Trophoblast cell (in vitro differentiated cells and primary cell): ENCODE measurements around the gene RAB15.

Experiments
- DNase-seq, 2 donors: peaks; one replicate each; pipeline ENCODE4 v3.0.0-alpha.2; 2016
- H2AFZ ChIP-seq: 2 replicates; pipeline ENCODE4 v1.6.1; 2013; ENCODE audit warnings: low read length, moderate library complexity, mild to moderate bottlenecking; ENCODE audit not compliant: insufficient read depth, poor library complexity
- H2AK5ac ChIP-seq: 2 replicates; pipeline ENCODE4 v1.6.1; 2013; ENCODE audit warnings: mild to moderate bottlenecking, low read length
- H2BK120ac ChIP-seq: 2 replicates; pipeline ENCODE4 v1.6.1; 2013; ENCODE audit warnings: low read length, mild to moderate bottlenecking, moderate library complexity; ENCODE audit not compliant: insufficient read depth, poor library complexity
- H2BK12ac ChIP-seq: 2 replicates; pipeline ENCODE4 v1.6.1; 2013; ENCODE audit warnings: mild to moderate bottlenecking, low read length, moderate library complexity
- H2BK5ac ChIP-seq: 2 replicates; pipeline ENCODE4 v1.6.1; 2013; ENCODE audit warnings: low read length, low read depth, moderate library complexity, mild to moderate bottlenecking; ENCODE audit not compliant: poor library complexity
- H3K14ac ChIP-seq: 2 replicates; pipeline ENCODE4 v1.6.1; 2013; ENCODE audit warnings: mild to moderate bottlenecking, low read length
- H3K18ac ChIP-seq: 2 replicates; pipeline ENCODE4 v1.6.1; 2013; ENCODE audit warnings: mild to moderate bottlenecking, low read length
- H3K23ac ChIP-seq: 2 replicates; pipeline ENCODE4 v1.6.1; 2013; ENCODE audit warnings: low read length
- H3K27ac ChIP-seq: 2 replicates; pipeline ENCODE4 v1.5.1; 2013; ENCODE audit warnings: low read depth, mild to moderate bottlenecking, inconsistent platforms, low read length, moderate library complexity
- H3K27me3 ChIP-seq: 2 replicates; pipeline ENCODE4 v1.6.1; 2013; ENCODE audit warnings: inconsistent platforms, mild to moderate bottlenecking, low read length, moderate library complexity; ENCODE audit not compliant: insufficient read depth
- H3K36me3 ChIP-seq, 2 experiments: 1 replicate in 1 of 2; 2 replicates in 1 of 2; pipeline ENCODE4 v1.6.1; 2013; ENCODE audit warnings: low read length in 2 of 2, mild to moderate bottlenecking in 2 of 2, moderate library complexity in 1 of 2; ENCODE audit not compliant: insufficient read depth in 2 of 2, control insufficient read depth in 1 of 2
- H3K4ac ChIP-seq: 2 replicates; pipeline ENCODE4 v1.6.1; 2013; ENCODE audit warnings: low read depth, mild to moderate bottlenecking, low read length, moderate library complexity
- H3K4me1 ChIP-seq, 2 experiments: 1 replicate in 1 of 2; 2 replicates in 1 of 2; pipeline ENCODE4 v1.6.1; 2013; ENCODE audit warnings: low read length in 2 of 2, mild to moderate bottlenecking in 2 of 2, moderate library complexity in 1 of 2; ENCODE audit not compliant: insufficient read depth in 2 of 2, control insufficient read depth in 1 of 2
- H3K4me2 ChIP-seq: 2 replicates; pipeline ENCODE4 v1.6.1; 2013; ENCODE audit warnings: inconsistent platforms, mild to moderate bottlenecking, low read length, moderate library complexity
- H3K4me3 ChIP-seq: 2 replicates; pipeline ENCODE4 v1.5.1; 2013; ENCODE audit warnings: mild to moderate bottlenecking, low read depth, low read length, inconsistent platforms
- H3K79me1 ChIP-seq: one replicate; pipeline ENCODE4 v1.6.1; 2013; ENCODE audit warnings: low read length
- H3K79me2 ChIP-seq: 2 replicates; pipeline ENCODE4 v1.6.1; 2013; ENCODE audit warnings: low read length, mild to moderate bottlenecking; ENCODE audit not compliant: control insufficient read depth, insufficient read depth, poor library complexity
- H3K9ac ChIP-seq: 2 replicates; pipeline ENCODE4 v1.6.1; 2013; ENCODE audit warnings: mild to moderate bottlenecking, low read length
- H3K9me3 ChIP-seq: 2 replicates; pipeline ENCODE4 v1.6.1; 2013; ENCODE audit warnings: low read depth, mild to moderate bottlenecking, control low read depth, inconsistent platforms, low read length; ENCODE audit not compliant: insufficient read depth
- H4K12ac ChIP-seq: 2 replicates; pipeline ENCODE4 v1.6.1; 2013; ENCODE audit warnings: low read depth, mild to moderate bottlenecking, low read length, moderate library complexity
- H4K8ac ChIP-seq: 2 replicates; pipeline ENCODE4 v1.6.1; 2013; ENCODE audit warnings: low read depth, mild to moderate bottlenecking, low read length, moderate library complexity
- H4K91ac ChIP-seq: one replicate; pipeline ENCODE4 v1.6.1; 2013; ENCODE audit warnings: low read depth, mild to moderate bottlenecking, low read length, moderate library complexity
- WGBS: extraction: QIAGEN DNeasy Blood & Tissue Kit; methylation state at CpG from one replicate; pipeline ENCODE4 v1.1.7; 2013; ENCODE audit warnings: missing lambda C conversion rate; ENCODE audit not compliant: insufficient read length, insufficient coverage; ENCODE audit errors: extremely low coverage; 5-methylcytosine and 5-hydroxymethylcytosine counted together

Gene RAB15

DNA sequence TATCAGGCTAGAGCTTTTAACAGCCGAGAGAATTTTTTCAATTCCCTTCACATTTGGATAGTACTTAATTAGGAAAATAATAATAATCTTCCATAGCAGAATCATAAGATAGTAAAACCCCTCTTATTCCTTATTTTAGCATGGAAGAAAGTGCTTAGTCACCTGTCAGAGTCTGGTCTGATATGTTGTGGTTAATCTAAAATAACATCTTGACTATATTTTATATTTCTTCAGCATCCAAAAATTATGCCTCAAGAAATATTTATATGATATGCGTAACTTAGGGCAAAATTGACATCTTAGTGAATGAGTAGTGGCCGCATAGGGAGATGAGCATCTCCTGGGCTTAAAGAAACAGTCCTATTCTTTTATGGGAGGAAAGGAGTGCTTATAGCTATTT lies 45.1 kb downstream of the RAB15 start:
- H2BK120ac ChIP-seq = no peak overlapping the region
- H2BK5ac ChIP-seq = no peak overlapping the region
- H4K12ac ChIP-seq = no peak overlapping the region
- peaks cover 6 to 9% of the 10 kb centered on the region in 2 experiments for H3K36me3 ChIP-seq
- no peak overlapping the region for H4K91ac ChIP-seq
- no peaks in the 10 kb centered on the region for H3K79me1 ChIP-seq
- H3K4me2 ChIP-seq = no peak overlapping the region
- no peak overlapping the region for H3K4me3 ChIP-seq
- no peak overlapping the region for H3K18ac ChIP-seq
- no peak overlapping the region for H3K4ac ChIP-seq
- no peak overlapping the region for H3K23ac ChIP-seq
- no peaks in the 10 kb centered on the region for H3K79me2 ChIP-seq
- no peak overlapping the region for H3K27ac ChIP-seq
- no peak overlapping the region for H2BK12ac ChIP-seq
- WGBS = no CpG with 5 or more reads among the region's 3 CpGs
- no peak overlapping the region for H3K9ac ChIP-seq
- DNase-seq = no peak
- H2AFZ ChIP-seq = no peak overlapping the region
- H3K14ac ChIP-seq = no peak overlapping the region
- no peak overlapping the region for H2AK5ac ChIP-seq
- no peak overlapping the region for H4K8ac ChIP-seq
- no peaks in the 10 kb centered on the region for H3K9me3 ChIP-seq
- no peaks in the 10 kb centered on the region for H3K4me1 ChIP-seq
- H3K27me3 ChIP-seq = no peaks in the 10 kb centered on the region

DNA sequence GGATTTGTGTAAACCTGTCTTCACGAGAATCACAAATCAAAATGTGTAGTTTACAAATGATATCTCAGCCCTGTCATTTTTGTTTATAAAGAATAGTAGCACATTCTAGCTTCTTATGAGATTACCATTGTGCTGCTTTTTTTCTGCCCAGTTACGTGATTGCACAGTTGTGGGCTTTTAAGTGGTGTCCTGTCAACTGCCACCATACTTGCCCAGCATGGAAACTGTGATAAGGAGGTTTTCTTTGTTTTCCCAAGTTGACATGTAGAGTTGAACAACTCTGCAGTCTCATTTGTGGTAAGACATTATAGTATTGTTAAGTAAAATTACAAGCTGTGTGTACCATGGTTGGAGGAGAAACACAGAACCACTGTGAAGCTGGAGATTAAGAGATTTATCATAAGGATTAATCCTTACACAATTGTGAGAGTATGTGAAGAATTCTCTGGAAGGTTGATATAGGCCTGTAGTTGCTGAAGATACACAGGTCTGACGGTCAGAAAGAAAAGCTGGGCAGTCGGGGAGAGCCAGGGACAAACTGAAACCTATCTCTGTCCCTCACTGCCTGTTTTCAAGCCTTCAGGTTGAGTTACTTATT lies 45.6 kb downstream of the RAB15 start:
- H2AFZ ChIP-seq = no peak overlapping the region
- H4K91ac ChIP-seq = no peak overlapping the region
- H3K79me2 ChIP-seq = no peaks in the 10 kb centered on the region
- H3K23ac ChIP-seq = no peak overlapping the region
- H3K4ac ChIP-seq = no peak overlapping the region
- H3K4me2 ChIP-seq = no peak overlapping the region
- H4K8ac ChIP-seq = no peak overlapping the region
- H3K79me1 ChIP-seq = no peaks in the 10 kb centered on the region
- no peak overlapping the region for H3K18ac ChIP-seq
- no peak for DNase-seq
- H3K9me3 ChIP-seq = no peaks in the 10 kb centered on the region
- H3K36me3 ChIP-seq = peaks cover 6 to 9% of the 10 kb centered on the region in 2 experiments
- no peak overlapping the region for H3K27ac ChIP-seq
- no peak overlapping the region for H2BK120ac ChIP-seq
- no peak overlapping the region for H3K14ac ChIP-seq
- no peaks in the 10 kb centered on the region for H3K27me3 ChIP-seq
- no peak overlapping the region for H2AK5ac ChIP-seq
- no CpG with 5 or more reads among the region's 4 CpGs for WGBS
- H2BK12ac ChIP-seq = no peak overlapping the region
- no peak overlapping the region for H2BK5ac ChIP-seq
- H3K9ac ChIP-seq = no peak overlapping the region
- no peak overlapping the region for H4K12ac ChIP-seq
- no peaks in the 10 kb centered on the region for H3K4me1 ChIP-seq
- no peak overlapping the region for H3K4me3 ChIP-seq

DNA sequence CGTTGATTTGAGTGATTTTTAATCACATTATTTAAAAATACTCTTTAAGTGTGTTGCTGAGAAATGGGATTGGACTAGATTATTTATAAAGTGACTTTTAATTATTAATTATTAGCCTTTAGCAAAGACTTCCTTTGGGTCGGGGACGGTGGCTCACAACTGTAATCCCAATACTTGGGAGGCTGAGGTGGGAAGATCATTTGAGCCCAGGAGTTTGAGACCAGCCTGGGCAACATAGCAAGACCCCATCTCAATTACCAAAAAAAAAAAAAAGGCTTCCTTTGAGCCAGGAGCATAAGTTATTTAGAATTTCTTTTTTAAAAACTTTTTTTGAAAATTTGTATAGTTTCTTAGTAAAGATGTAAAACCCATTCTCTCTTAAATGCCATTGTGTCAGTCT lies 49.1 kb downstream of the RAB15 start:
- Histone ChIP-seq H3K79me2 (no peaks in the 10 kb centered on the region), H3K4me1 (peaks cover 0 to 4% of the 10 kb centered on the region in 2 experiments), H3K4me2 (no peak overlapping the region), H3K79me1 (no peaks in the 10 kb centered on the region), H3K4ac (no peak overlapping the region), H4K12ac (no peak overlapping the region), H3K9me3 (no peaks in the 10 kb centered on the region), H3K18ac (no peak overlapping the region), H2AK5ac (no peak overlapping the region), H3K4me3 (no peak overlapping the region), H2AFZ (no peak overlapping the region), H2BK12ac (no peak overlapping the region), H4K91ac (no peak overlapping the region), H3K14ac (no peak overlapping the region), H3K36me3 (peaks cover 2 to 4% of the 10 kb centered on the region in 2 experiments), H4K8ac (no peak overlapping the region), H3K23ac (no peak overlapping the region), H3K9ac (no peak overlapping the region), H2BK5ac (no peak overlapping the region), H2BK120ac (no peak overlapping the region), H3K27ac (no peak overlapping the region), H3K27me3 (no peaks in the 10 kb centered on the region)
- WGBS = no CpG with 5 or more reads among the region's 3 CpGs
- no peak for DNase-seq

- Histone ChIP-seq H3K23ac (no peak overlapping the region), H2AFZ (no peak overlapping the region), H3K14ac (no peak overlapping the region), H3K79me2 (no peaks in the 10 kb centered on the region), H4K12ac (no peak overlapping the region), H3K9ac (no peak overlapping the region), H3K4me2 (no peak overlapping the region), H2BK120ac (no peak overlapping the region), H3K18ac (no peak overlapping the region), H3K4me1 (peaks cover 0 to 4% of the 10 kb centered on the region in 2 experiments), H2AK5ac (no peak overlapping the region), H4K91ac (no peak overlapping the region), H2BK5ac (no peak overlapping the region), H3K4ac (no peak overlapping the region), H2BK12ac (no peak overlapping the region), H4K8ac (no peak overlapping the region), H3K27me3 (no peaks in the 10 kb centered on the region), H3K36me3 (no peaks in the 10 kb centered on the region), H3K9me3 (no peaks in the 10 kb centered on the region), H3K27ac (no peak overlapping the region), H3K4me3 (no peak overlapping the region), H3K79me1 (no peaks in the 10 kb centered on the region)
- no CpG with 5 or more reads among the region's 2 CpGs for WGBS
- DNase-seq = no peak
Observed at GRCh38 chr14:64920465-64920864, 51.7 kb downstream of the RAB15 start.
